GM12891 (cell line): ENCODE measurements around the gene USP27X.

Experiments
- PAX5 ChIP-seq: IDR thresholded peaks from 2 replicates; pipeline ENCODE4 v1.6.1; 2011; ENCODE audit warnings: low read length, moderate library complexity, mild to moderate bottlenecking; ENCODE audit not compliant: insufficient read depth, severe bottlenecking
- POLR2A ChIP-seq: IDR thresholded peaks from 2 replicates; pipeline ENCODE4 v1.6.1; 2011; ENCODE audit warnings: low read depth, low read length, control low read depth
- POLR2AphosphoS5 ChIP-seq: IDR thresholded peaks from 2 replicates; pipeline ENCODE4 v1.6.1; 2011; ENCODE audit warnings: low read depth, low read length, control low read depth
- POU2F2 ChIP-seq: IDR thresholded peaks from 2 replicates; pipeline ENCODE4 v1.6.1; 2011; ENCODE audit warnings: low read depth, mild to moderate bottlenecking, control low read depth, low read length, moderate library complexity
- SPI1 ChIP-seq: IDR thresholded peaks from 2 replicates; pipeline ENCODE4 v1.6.1; 2011; ENCODE audit warnings: low read depth, low read length, control low read depth
- TAF1 ChIP-seq: IDR thresholded peaks from 2 replicates; pipeline ENCODE4 v1.6.1; 2011; ENCODE audit warnings: low read depth, low read length, control low read depth

- TF ChIP-seq POLR2AphosphoS5, result no peak
- TF ChIP-seq PAX5, result no peak
- no peak for TF ChIP-seq POLR2A
- TF ChIP-seq TAF1, result no peak
- no peak for TF ChIP-seq SPI1
- TF ChIP-seq POU2F2, result no peak
These were observed 1.4 kb downstream of the USP27X start for GRCh38 chrX:49880668-49881067.
